Measurements from ENCODE around the gene ACTG1.

The ACTG1 gene

DNA sequence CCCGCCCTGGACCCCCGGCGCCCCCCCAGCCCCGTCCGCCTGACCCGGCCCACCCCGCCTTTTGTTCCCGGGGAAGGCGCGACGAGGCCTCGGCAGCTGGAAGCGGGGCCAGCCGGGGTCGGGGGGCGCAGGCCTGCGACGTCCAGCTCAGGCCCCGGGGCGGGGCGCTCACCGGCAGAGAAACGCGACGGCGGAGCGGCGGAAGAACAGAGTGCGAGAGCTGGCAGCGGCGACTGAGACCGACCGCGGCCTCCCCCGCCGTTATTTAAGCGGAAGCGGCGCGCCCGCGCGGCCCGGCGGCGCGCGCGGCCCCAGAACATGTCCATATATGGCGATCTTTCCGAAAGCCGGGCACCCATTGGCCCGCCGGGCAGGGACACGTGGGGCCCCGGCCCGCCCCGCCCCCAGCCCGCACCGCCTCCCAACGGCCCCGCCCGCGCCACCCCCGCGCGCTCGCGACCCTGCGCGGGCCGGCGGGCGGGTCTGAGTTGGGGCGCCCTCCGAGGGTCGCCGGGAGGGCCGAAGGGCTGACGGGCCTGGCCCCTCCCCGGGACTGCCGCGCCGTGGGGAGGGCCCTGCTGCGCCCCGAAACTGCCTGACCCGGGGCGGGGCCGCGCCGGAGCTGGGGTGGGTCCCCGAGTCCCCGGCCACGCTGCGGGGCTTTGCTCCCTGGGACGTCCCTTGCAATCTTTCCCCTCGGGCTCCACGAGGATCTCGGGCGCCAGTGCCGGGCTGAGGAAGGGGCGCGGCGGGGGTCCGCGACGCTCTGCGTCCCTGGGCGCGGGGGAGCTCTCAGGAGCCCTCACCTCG is at the start of gene ACTG1:
ACTG1 (minus strand) TSS at position 238 of the 810 bp plus-strand sequence. CDS start 445 bp downstream, outside the sequence.
- DNase-seq, result peak; percentile 94

DNA sequence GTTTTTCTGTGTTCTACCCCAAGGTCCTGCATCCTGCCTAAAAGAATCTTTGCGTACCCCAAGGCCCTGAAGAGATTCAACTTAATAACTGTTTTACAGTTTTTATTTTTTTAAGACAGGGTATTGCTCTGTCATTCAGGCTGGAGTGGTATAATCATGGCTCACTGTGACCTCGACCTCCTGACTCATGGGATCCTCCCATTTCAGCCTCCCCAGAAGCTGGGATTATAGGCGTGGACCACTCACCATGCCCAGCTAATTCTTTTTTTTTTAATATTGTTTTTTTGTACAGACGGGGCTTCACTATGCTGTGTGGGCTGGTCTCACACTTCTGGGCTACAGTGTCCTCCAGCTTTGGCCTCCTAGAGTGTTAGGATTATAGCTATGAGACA is 48.9 kb upstream of the ACTG1 start:
- no peak for DNase-seq

DNA sequence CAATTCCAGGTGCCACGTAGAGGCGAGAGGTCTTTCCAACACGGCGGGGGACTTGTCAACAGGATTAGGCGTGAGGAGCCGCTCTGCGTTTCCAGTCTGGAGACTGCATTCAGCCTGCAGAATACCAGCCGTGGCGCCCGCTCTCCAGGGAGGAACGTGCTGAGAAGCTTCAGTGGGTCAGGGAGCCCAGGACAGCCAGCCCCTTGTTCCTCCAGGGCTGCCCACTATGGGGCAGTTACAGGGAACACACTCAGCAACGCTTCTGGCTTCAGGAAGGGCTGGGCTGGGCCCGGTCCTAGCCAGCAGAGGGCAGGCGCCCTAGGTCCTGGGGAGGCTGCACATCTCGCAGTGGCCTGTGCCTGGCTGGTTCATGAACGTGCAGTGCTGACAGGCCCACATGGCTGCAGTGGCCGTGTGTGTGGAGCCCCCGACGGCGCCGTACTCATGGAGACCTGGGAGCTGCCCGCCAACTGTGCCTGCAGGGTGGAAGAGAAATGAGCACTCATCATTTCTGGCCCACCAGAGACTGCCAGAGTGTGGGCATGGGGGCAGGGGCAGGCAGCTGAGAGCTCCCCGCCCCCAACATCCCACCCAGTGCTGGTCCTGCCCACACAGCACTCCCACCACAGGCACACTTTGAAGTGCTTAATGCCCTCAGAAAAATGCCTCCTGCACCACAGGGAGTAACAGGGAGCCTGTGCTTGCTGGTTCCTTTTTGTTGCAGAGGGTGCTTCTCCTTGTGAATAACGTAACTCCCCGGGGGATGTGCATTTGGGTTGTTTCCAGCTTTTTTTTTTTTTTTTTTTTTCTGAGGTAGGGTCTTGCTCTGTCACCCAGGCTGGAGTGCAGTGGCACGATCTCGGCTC is 46.6 kb upstream of the ACTG1 start:
- DNase-seq, result no peak

DNA sequence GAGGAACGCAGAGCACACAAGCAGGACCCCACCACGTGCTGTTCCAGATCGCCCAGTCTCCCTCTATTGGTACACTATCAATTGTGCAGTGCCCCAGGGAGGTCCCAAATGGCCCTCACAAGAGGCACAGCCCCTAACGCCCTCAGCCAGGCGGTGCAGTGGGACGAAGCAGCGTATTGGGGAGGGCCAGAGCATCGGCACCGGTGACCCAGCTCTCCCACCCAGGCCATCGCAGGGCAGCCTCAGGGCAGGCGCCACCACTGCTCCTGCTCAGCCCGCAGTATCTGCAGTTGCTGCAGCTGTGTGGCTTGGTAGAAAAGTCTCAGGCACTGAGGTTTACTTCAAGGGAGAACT is 45.5 kb upstream of the ACTG1 start:
- DNase-seq, result no peak

DNA sequence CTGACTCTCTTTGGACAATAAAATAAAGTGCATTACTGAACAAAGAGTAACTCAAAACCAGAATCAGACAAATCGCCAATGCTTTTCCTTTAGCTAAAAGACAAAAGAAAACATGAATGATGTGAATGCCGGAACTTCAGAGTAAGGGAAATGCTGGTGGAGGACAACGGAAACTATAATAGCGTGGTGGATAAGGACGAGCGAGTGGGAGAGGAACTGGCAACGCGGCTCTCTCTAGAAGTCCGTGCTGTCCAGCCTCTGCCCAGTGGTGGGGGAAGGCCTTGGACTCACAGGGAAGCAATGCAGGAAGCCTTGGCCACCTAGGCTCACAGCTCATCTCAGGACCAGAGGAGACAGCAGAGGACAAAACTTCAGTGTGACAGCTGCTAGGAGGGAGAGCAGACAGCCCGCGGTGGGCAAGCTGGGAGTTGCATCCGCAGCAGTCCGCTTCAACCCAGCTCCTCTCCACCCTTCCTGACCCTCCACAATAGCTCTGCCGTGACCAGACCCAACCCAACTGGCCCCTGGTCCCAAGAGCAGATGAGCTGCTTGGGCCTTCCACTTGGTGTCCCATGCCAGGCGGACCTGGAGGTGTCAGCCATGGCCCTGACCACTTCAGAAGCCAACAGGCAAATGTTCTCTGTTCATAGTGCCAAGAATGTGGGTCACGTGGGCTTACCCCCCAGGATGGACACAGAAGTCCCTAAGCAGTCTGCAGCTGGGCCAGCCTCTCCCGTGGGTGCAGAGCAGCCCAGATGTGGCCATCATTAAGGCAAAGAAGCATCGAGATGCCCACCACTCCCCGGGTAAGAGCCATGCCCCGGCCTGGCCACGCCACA is 44.9 kb upstream of the ACTG1 start:
- DNase-seq, result no peak

DNA sequence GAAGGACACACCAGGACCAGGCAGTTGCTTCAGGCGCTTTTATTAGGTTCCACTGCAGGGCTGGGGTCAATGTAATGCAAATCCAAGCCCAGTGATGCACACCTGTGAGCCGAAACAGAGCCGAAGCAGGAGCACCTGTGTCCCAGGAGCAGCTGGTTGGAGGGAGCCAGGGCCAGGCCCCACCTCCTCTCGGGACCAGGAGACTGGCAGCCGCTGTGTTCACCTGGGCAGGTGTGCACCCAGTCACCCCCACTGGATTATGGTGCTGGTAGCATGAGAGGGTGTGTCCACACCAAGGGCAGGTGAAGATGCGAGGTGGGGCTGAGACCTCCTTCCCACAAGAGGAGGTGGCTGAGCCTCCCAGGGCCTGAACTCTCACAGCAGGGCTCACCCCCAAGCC is 44.3 kb upstream of the ACTG1 start:
- DNase-seq, result no peak

DNA sequence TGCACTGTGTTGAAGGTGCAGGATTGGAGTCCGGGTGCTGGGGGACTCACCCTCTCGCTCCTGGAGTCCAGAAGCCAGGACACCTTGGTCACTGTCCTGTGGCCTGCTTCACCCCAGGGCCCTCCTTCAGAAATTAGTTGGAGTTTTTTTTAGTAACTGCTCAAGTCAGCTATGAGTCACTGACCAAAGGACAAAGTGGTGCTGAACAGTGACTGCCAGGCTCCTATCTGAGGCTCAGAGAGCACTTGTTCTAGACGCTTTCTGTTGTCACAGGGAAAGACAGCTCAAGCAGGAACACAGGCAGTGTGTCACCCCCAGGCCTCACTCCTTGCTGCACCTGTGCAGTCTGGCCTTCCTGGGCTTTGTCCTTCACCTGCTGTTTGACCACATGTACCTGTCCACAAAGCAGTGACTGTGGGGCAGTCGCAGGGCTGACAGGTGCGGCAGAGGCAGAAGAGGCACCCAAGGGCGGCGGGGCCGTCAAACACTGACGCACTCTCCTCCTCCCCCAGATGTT is 43.6 kb upstream of the ACTG1 start:
- no peak for DNase-seq

DNA sequence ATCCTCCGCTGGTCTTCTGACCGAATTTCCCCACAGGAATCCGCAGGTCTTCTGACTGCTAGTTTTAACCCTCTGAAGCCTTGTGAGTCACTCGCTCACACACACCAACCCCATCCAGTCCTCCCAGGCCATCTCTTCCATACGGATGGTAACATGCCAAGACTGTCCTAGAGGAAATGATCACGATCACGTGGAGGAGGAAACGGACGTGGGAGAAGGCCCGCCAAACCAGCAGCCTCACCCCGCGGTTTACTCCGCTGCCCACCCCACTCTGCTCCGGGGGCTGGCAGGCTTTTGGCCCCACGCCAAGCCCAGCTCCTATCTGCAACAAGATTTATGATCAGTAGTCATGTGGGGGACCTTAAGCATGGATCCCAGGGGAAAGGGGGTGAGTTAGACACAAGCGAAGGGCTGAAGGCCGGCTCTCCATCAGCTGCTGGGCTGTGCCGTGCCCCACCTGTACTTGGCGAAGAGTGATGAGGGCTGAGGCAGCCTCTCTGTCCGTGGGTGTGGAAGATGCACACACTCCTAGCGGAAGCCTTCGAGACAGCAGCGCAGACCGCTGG is 41.1 kb upstream of the ACTG1 start:
- DNase-seq, result peak; percentile 18

DNA sequence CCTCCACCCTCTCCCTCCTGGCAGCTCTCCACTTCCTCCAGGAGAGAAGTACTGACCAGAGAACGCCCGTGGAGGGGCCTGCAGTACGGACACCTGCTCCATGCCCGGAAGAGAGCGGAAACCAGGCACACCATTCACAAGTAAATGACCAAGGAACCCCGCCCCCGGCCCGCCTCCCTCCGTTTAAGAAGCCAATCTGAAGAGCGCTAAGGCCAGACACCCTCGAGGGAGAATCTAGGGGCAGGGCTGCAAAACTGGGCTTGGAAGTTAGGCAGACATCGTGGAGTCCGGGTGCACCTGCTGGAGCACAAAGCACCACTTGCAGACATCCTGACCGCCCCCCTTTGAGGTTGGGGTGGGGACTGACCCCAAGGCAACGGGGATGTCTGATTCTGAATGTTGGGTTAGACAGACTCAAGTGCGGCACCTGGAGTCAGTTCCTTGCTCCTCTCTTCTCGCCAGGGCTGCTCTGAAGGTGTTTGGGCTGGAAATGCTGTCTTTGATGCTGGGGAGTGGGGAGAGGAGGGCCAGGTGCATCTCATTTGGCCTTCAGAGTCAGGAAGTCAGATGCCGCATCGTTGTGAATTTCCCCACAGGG is 40.5 kb upstream of the ACTG1 start:
- peak; percentile 87 for DNase-seq

DNA sequence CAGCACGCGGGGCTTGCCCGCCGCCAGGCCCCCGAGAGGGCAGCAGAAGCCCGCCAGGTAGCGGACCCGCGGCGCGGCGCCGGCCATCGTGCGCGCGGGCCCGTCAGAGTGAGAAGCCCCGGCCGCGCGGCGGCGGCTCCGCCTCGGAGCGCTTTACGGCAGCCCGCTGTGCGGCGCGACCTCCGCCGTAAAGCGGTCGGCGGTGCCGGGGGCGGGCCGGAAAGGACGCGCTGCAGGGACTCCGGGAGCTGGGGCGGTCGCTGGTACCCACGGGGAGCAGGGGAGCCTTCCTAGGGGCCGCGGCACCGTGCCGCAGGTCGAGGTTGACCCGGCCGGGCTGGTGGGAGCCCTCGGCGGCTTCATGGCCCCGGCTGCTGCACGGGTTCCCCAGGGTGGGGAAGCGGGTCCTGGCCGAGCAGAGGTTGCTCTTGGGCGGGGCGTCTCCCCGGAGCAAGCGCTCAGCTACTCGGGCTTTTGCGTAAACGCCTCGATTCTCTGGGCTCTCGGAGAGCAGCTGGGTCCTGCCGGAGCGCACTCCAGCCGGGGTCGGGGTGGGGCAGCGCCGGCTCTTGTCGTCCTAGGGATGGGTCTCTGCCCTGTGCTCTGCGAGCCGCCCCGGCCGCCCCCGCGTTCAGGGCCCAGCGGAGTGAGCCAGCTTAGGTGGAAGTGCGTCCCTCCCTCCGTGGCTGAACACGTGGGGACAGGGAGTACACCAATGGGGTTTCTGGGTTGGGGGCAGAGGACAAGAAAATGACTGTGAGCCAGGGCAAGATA is 39.8 kb upstream of the ACTG1 start, which contains the start of gene FAAP100:
FAAP100 (minus strand) TSS at position 110 of the 774 bp plus-strand sequence; CDS start at position 87, 23 bp downstream.
- peak; percentile 82 for DNase-seq

DNA sequence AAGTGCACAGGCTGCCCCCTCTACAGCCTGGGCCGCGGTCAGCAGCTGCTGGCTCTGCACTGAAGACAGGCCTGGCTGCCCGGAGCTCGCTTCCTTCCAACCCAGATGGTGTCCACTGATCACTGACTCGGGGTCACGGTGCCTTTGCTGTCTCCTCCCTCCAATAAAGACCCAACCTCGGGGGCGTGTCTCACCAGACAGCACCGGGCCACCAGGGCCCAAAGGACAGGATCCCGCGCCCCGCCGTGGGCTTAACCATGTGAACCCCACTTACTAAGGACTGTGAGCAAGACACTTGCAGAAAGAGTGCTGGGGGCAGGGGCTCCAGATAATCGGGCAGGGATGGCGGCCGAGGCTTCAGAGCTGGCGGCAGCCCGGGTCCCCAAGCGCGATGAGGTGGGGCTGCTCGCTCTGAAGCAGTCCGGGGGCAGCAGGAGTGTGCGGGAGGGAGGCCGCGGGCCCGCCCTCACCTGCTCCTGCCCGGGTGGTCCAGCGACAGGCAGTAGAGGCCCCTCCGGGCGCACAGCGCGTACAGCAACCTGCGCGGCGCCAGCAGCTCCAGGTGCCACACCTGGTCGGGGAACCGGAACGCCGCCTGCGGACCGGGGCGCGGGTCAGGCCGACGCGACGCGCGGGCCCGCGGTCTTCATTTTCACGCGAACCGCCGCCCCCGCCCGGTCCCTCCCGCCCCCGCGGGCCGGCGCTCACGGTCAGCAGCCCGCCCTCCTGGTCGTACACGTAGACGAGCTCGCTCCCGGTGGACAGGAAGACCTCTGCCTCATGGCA is 39.1 kb upstream of the ACTG1 start:
- DNase-seq, result peak; percentile 13

DNA sequence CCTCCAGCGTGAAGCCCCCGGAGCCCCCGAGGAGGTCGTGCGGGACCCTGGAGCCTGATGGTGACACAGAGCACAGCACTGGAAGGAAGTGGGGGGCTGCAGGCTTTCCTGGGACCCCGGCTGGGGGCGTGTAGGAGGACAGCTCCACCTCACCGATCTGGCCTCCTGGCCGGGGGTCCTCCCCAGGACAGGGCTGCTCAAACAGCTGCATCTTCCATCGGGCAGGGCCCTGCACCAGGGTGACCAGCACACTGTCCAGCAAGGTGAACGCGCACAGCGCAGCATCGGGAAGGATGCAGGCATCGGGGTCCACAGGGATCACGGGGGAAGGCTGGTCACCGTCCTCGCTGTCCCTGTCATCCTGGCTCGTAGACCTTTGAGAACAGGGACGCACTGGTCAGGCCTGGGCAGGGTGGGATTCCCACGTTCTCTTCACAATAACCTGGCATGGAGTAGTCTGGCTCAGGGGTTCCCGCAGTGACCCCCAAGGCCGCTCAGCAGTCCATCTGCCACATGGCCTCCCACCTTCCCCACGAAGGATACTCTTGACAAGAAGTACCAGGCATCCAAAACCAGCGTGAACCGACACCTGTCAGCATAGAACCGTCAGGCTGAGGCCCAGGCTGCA is 38.3 kb upstream of the ACTG1 start:
- no peak for DNase-seq

DNA sequence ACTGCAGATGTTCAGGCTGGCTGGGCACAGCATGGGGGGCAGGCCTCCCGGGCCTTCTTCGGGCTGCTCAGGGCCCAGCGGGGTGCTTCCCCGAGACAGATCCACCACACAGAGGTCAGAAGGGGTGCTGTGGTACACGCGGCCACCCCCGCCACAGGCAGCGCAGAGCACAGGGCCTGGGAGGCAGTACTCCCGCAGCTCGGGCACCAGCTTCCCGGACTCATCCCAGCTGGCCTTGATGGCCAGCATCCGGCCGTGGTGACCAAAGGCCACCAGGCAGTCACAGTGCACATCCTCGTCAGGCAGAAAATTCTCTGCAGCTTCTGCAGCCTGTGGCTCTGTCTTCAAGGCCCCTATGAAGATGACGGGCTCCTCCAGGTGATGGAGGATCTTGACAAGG is 37.7 kb upstream of the ACTG1 start:
- DNase-seq, result no peak

DNA sequence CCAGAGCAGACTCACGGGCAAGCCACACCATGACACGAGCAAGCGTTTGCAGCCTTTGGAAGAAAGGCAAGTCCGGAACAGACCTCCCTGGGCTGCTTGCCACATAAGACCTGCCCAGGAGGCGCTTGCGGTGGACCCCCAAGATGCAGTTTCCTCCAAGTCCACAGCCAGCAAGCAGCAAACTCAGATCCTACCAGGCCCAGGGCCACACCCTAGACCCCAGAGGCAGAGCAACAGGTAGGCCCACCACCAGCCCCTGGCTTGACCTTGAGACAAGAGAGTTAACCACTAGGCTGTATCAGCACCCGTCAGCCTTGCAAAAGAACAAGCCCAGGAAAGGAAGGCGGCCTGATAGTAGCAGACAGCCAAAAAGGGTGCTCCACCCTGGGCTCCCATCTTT is 37.2 kb upstream of the ACTG1 start:
- no peak for DNase-seq

DNA sequence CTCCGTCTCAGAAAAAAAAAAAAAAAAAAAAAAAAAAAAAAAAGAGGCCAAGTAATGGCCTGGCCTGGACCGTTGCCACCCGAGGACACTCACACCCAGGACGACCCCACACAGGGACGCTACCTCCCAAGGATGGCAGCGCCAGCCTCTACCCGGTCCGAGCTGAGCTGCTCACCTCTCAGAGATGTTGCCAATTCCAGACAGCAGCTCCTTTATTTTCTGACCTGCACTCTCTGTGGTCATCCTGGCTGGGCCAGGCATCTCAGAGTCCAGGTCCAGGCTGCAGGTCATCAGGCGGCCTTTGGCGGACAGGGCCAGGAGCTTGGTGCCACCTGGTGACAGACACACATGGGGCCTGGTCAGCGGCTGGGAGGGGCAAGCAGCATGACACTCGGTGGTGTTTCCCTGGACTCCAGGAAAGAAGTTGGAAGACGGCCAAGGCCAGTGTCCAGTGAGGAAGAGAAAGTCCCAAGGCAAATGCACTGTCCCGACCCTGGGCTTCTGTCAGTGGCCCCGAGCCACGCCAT is 36.5 kb upstream of the ACTG1 start:
- DNase-seq, result no peak

DNA sequence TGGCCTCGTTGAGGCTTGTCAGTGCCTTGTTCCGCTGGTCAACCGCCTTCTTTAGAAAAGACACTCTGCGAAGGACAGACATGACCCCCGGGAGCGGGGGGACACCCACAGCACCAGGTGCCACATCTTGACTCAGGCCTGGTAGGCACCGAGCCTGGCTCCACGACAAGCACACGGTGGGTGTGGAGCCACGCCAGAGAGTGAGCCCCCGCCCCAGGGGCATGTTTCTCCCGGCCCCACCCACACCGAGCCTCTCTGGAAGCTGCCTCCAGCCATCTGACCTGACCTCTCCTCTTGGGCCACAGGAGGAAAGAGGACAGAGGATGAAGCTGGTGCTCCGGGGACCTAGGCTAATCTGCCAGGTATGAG is 35.0 kb upstream of the ACTG1 start:
- no peak for DNase-seq

DNA sequence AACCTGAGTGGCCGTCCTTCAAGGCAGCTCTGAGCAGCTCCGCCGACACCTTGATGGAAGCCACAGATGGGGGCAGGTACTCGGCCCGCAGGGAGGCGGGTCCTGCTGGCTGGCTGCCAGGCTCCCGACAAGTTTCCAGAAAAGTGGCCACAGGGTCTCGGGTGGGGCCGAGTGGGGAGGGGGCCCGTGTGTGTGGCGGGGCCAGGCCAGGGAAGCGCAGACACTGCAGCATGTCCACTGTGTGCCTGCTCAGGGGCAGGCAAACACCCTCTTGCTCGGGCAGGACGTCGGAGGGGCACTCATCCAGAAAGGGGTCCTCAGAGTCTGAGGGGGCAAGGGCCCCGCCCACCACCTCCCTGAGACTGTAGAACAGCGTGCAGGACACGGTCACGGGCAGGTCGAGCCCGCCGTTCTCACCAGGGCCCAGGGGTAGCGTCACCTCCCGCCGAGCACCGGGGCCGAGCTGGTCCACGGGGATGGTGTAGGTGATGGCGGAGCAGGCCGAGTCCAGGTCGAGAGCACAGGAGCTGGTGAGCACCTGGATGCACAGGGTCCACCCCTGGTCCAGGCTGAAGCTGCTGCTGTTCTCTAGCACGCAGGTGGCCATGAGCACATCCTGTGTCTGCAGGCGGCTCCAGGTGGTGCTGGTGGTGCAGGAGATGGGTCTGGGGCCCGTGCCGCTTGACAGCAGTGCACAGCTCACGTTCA is 34.5 kb upstream of the ACTG1 start:
- DNase-seq, result no peak

DNA sequence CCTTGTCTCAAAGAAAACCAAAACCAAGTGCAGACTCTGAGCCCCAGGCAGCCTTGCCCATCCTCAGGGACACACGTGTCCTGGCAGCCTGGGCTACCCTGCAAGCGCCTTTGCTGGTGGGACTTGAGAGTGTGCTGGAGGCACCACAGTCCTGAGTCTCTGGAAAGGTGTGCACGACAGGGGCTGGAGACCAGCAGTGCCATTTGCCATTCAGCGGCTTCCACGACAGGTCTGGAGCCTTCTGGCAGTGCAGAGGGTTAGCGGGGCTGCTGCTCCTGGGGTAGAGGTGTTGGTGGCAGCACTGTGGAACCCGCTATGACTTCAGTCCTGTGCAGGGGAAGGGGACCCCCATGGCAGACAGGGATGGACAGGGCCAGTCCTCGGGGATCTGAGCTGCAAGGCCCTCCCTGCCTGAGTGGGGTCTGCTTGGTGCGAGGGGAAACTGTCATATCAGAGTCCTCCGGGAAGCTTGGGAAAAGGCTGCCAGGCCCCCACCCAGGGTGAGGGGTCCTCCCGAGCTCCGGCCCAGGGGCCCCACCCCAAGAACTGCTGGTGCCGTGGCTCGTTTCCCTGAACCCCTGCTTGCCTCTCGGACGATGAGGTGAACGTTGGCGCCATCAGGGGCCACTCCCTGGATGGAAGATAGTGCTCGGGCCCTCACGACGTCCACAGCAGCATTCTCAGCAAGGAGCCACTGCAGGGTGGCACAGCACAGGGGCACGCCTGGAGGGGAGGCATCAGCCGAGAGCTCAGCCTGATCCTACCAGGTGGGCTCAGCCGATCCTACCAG is 32.8 kb upstream of the ACTG1 start:
- no peak for DNase-seq

Measured in CD4-positive, alpha-beta T cell treated with Interleukin-17A for 4 hours (primary cell).